ENCODE results near the gene ALG8. TPM values are rescaled to one million over a fixed set of nuclear protein-coding genes. Genes with fewer than 3 reads are reported as not detected.

ALG8 gene
- 18.4 and 20.1 TPM in 2 replicates for total RNA-seq

GRCh38 chr11:78139422-78140391 lies at the start of gene ALG8:
TSS of gene ALG8 (minus strand) at chr11:78139626. CDS start at chr11:78139588, 38 bp downstream.
- peak within 1 kb of the TSS; percentile 62 for H3K4me3 ChIP-seq (ENCODE audit: low read depth, low read length)
- DNase-seq (ENCODE audit: low read depth) (peak; percentile 95), FAIRE-seq (no peak)
- H3K36me3 ChIP-seq (ENCODE audit: control insufficient read depth, insufficient read depth, low read length): no peaks in the 10 kb centered on the region
- H3K27me3 ChIP-seq (ENCODE audit: control insufficient read depth, insufficient read depth, low read length): no peaks in the 10 kb centered on the region
- no peak for TF ChIP-seq CTCF (IDR thresholded peaks at IDR 0.05; ENCODE audit: insufficient read depth, low read length, severe bottlenecking)

- no peak for TF ChIP-seq CTCF (IDR thresholded peaks at IDR 0.05; ENCODE audit: insufficient read depth, low read length, severe bottlenecking)
- DNase-seq (ENCODE audit: low read depth): peak; percentile 90
- Histone ChIP-seq H3K27me3 (ENCODE audit: control insufficient read depth, insufficient read depth, low read length) (no peaks in the 10 kb centered on the region), H3K36me3 (ENCODE audit: control insufficient read depth, insufficient read depth, low read length) (no peaks in the 10 kb centered on the region), H3K4me3 (ENCODE audit: low read depth, low read length) (peak within 1 kb of the TSS; percentile 77)
- no peak for FAIRE-seq
Measured at GRCh38 chr11:78188286-78189173, 49.1 kb upstream of the ALG8 start, which contains the start of the genes KCTD21 and USP35. TSS of gene KCTD21 (minus strand) at chr11:78188626. CDS start at chr11:78174554, 14,072 bp downstream. TSS of gene USP35 (plus strand) at chr11:78188919. CDS start at chr11:78196246, 7,327 bp downstream.

GRCh38 chr11:78187366-78188285 lies 48.2 kb upstream of the ALG8 start:
- FAIRE-seq (no peak), DNase-seq (ENCODE audit: low read depth) (peak; percentile 58)
- Histone ChIP-seq H3K27me3 (ENCODE audit: control insufficient read depth, insufficient read depth, low read length) (no peaks in the 10 kb centered on the region), H3K36me3 (ENCODE audit: control insufficient read depth, insufficient read depth, low read length) (no peaks in the 10 kb centered on the region), H3K4me3 (ENCODE audit: low read depth, low read length) (peak overlapping the region; percentile 77)
- TF ChIP-seq CTCF (IDR thresholded peaks at IDR 0.05; ENCODE audit: insufficient read depth, low read length, severe bottlenecking): no peak

GRCh38 chr11:78181185-78181584 lies 41.8 kb upstream of the ALG8 start:
- Histone ChIP-seq H3K27me3 (ENCODE audit: control insufficient read depth, insufficient read depth, low read length) (no peaks in the 10 kb centered on the region), H3K36me3 (ENCODE audit: control insufficient read depth, insufficient read depth, low read length) (peaks cover 5% of the 10 kb centered on the region), H3K4me3 (ENCODE audit: low read depth, low read length) (no peak overlapping the region)
- no peak for TF ChIP-seq CTCF (IDR thresholded peaks at IDR 0.05; ENCODE audit: insufficient read depth, low read length, severe bottlenecking)
- no peak for FAIRE-seq
- DNase-seq (ENCODE audit: low read depth): peak; percentile 89

- no peak for TF ChIP-seq CTCF (IDR thresholded peaks at IDR 0.05; ENCODE audit: insufficient read depth, low read length, severe bottlenecking)
- peaks cover 5% of the 10 kb centered on the region for H3K36me3 ChIP-seq (ENCODE audit: control insufficient read depth, insufficient read depth, low read length)
- no peak for FAIRE-seq
- H3K4me3 ChIP-seq (ENCODE audit: low read depth, low read length): no peak overlapping the region
- DNase-seq (ENCODE audit: low read depth): no peak
- H3K27me3 ChIP-seq (ENCODE audit: control insufficient read depth, insufficient read depth, low read length): no peaks in the 10 kb centered on the region
Measured at GRCh38 chr11:78180751-78181150, 41.3 kb upstream of the ALG8 start.
